Loucy (cell line): ENCODE measurements around the gene ERC1.

Experiments
- H2AFZ ChIP-seq: fragments of 200-600 bp; sonication (generic); 2 replicates; pipeline ENCODE4 v1.6.0; 2016; ENCODE audit warnings: antibody characterized with exemption, mild to moderate bottlenecking, low read length, moderate library complexity
- H3F3A ChIP-seq: fragments of 200-600 bp; 2 replicates; pipeline ENCODE4 v1.6.0; 2016; ENCODE audit warnings: antibody characterized with exemption, low read depth, mild to moderate bottlenecking
- H3K27me3 ChIP-seq: fragments of 200-600 bp; sonication (generic); 2 replicates; pipeline ENCODE4 v1.6.1; 2014; ENCODE audit warnings: low read length, mild to moderate bottlenecking; ENCODE audit not compliant: insufficient read depth, poor library complexity, severe bottlenecking
- H3K36me3 ChIP-seq: fragments of 200-600 bp; sonication (generic); 2 replicates; pipeline ENCODE4 v1.6.1; 2016; ENCODE audit warnings: low read length; ENCODE audit not compliant: insufficient read depth
- H3K4me1 ChIP-seq: fragments of 200-600 bp; sonication (generic); 2 replicates; pipeline ENCODE4 v1.5.1; 2014; ENCODE audit warnings: low read length, mild to moderate bottlenecking; ENCODE audit not compliant: insufficient read depth, poor library complexity, severe bottlenecking
- H3K4me2 ChIP-seq: fragments of 200-600 bp; sonication (generic); 2 replicates; pipeline ENCODE4 v1.6.0; 2014; ENCODE audit warnings: antibody characterized with exemption, low read length, low read depth, mild to moderate bottlenecking; ENCODE audit not compliant: poor library complexity, severe bottlenecking
- H3K4me3 ChIP-seq: fragments of 200-600 bp; sonication (generic); 2 replicates; pipeline ENCODE4 v1.5.1; 2014; ENCODE audit warnings: low read length, mild to moderate bottlenecking, mixed read lengths; ENCODE audit not compliant: poor library complexity, severe bottlenecking
- H3K79me2 ChIP-seq: fragments of 200-600 bp; sonication (generic); 2 replicates; pipeline ENCODE4 v1.6.1; 2014; ENCODE audit warnings: low read length; ENCODE audit not compliant: insufficient read depth
- H3K9ac ChIP-seq: fragments of 200-600 bp; sonication (generic); 2 replicates; pipeline ENCODE4 v1.6.0; 2014; ENCODE audit warnings: mild to moderate bottlenecking, low read depth, low read length, moderate library complexity; ENCODE audit not compliant: poor library complexity, severe bottlenecking
- H3K9me2 ChIP-seq: fragments of 200-600 bp; sonication (generic); replicated peaks from 2 replicates; pipeline ENCODE4 v1.6.1; 2016; ENCODE audit warnings: low read depth, low read length, mixed read lengths
- H3K9me3 ChIP-seq: fragments of 200-600 bp; sonication (generic); 2 replicates; pipeline ENCODE4 v1.6.1; 2014; ENCODE audit warnings: mild to moderate bottlenecking, antibody characterized with exemption, low read length, low read depth; ENCODE audit not compliant: insufficient read depth
- H4K20me1 ChIP-seq: fragments of 200-600 bp; sonication (generic); 2 replicates; pipeline ENCODE4 v1.6.0; 2014; ENCODE audit warnings: antibody characterized with exemption, low read length, mild to moderate bottlenecking; ENCODE audit not compliant: insufficient read depth, poor library complexity, severe bottlenecking
- CTCF ChIP-seq: fragments of 200-600 bp; sonication (generic); conservative IDR thresholded peaks from 2 replicates; pipeline ENCODE4 v1.5.1; 2014; ENCODE audit warnings: mild to moderate bottlenecking, antibody characterized with exemption, low read length
- EZH2phosphoT487 ChIP-seq: fragments of 200-600 bp; IDR thresholded peaks from 2 replicates; pipeline ENCODE4 v1.6.1; 2018; ENCODE audit warnings: antibody characterized with exemption, mild to moderate bottlenecking, moderate library complexity, borderline replicate concordance

The ERC1 gene

GRCh38 chr12:1080520-1081223 lies 89.6 kb downstream of the ERC1 start:
- Histone ChIP-seq H3K9me3 (no peaks in the 10 kb centered on the region), H3K4me3 (no peak overlapping the region), H3K4me2 (no peak overlapping the region), H3K9ac (no peak overlapping the region), H3K36me3 (no peaks in the 10 kb centered on the region), H4K20me1 (no peaks in the 10 kb centered on the region), H3K4me1 (no peaks in the 10 kb centered on the region), H3F3A (peaks cover 17% of the 10 kb centered on the region), H2AFZ (no peak overlapping the region), H3K79me2 (no peaks in the 10 kb centered on the region), H3K9me2 (no peaks in the 10 kb centered on the region), H3K27me3 (no peaks in the 10 kb centered on the region)
- no peak for TF ChIP-seq CTCF
- TF ChIP-seq EZH2phosphoT487, result no peak

DNA sequence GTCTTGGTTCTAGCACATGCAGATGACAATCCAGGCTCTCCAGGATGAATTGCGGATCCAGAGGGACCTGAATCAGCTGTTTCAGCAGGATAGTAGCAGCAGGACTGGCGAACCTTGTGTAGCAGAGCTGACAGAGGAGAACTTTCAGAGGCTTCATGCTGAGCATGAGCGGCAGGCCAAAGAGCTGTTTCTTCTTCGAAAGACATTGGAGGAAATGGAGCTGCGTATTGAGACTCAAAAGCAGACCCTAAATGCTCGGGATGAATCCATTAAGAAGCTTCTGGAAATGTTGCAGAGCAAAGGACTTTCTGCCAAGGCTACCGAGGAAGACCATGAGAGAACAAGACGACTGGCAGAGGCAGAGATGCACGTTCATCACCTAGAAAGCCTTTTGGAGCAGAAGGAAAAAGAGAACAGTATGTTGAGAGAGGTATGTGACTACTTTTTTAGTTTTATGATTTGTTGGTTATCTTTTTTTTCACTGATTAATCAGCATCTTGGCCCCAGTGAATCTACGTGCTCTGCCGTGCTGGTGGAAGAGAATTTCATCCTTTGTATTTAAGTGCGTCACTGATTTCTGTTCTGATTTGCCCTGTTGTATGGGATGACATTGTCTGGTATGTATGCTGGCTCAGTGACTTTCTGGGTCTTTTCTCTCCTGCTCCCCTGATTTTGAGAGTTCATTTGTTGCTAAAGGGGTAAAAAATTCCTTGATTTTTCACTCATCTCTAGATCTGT lies 92.3 kb downstream of the ERC1 start:
- H3K9ac ChIP-seq, result no peak overlapping the region
- no peaks in the 10 kb centered on the region for H3K36me3 ChIP-seq
- no peak overlapping the region for H2AFZ ChIP-seq
- peaks cover 17% of the 10 kb centered on the region for H3F3A ChIP-seq
- H3K4me3 ChIP-seq, result no peak overlapping the region
- no peaks in the 10 kb centered on the region for H3K79me2 ChIP-seq
- H3K9me3 ChIP-seq, result no peaks in the 10 kb centered on the region
- no peaks in the 10 kb centered on the region for H3K9me2 ChIP-seq
- no peak for TF ChIP-seq EZH2phosphoT487
- TF ChIP-seq CTCF, result no peak
- H3K27me3 ChIP-seq, result no peaks in the 10 kb centered on the region
- no peaks in the 10 kb centered on the region for H4K20me1 ChIP-seq
- H3K4me1 ChIP-seq, result no peaks in the 10 kb centered on the region
- H3K4me2 ChIP-seq, result no peak overlapping the region

DNA sequence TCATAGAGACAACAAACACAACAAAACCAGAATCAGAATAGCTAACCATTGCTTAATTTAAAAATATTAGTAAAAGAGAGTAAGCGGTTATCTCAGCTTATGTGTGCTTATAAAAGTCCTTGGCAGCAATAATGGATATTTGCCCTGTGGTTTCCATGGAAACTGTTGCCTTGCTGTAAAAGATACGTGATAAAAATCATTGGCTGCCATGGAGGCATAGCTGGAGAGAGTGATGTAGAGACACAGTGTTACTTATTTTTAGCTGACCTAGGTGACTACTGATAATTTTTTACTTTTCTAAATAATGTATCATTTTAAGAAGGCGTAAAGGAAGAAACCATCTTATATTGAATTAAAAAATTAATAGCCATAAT lies 92.9 kb downstream of the ERC1 start:
- TF ChIP-seq CTCF (no peak), EZH2phosphoT487 (no peak)
- no peaks in the 10 kb centered on the region for H4K20me1 ChIP-seq
- H3K4me2 ChIP-seq, result no peak overlapping the region
- H3K79me2 ChIP-seq, result no peaks in the 10 kb centered on the region
- no peak overlapping the region for H3K9ac ChIP-seq
- no peak overlapping the region for H3K4me3 ChIP-seq
- H2AFZ ChIP-seq, result no peak overlapping the region
- H3F3A ChIP-seq, result peaks cover 17% of the 10 kb centered on the region
- H3K27me3 ChIP-seq, result no peaks in the 10 kb centered on the region
- H3K36me3 ChIP-seq, result no peaks in the 10 kb centered on the region
- no peaks in the 10 kb centered on the region for H3K9me2 ChIP-seq
- no peaks in the 10 kb centered on the region for H3K4me1 ChIP-seq
- H3K9me3 ChIP-seq, result no peaks in the 10 kb centered on the region
